ENCODE results near the gene CNIH4.
"Not testable (repeated sequence)": the region's sequence is repeated elsewhere in the genome, so short reads cannot be mapped to it uniquely, and the experiment has no call there.

Gene CNIH4

GRCh38 chr1:224356685-224357625 is at the start of gene CNIH4:
Gene CNIH4, plus strand, starts transcription at chr1:224356879. Its CDS starts 46 bp downstream, at chr1:224356925.
- peak; percentile 86 to 87 for DNase-seq

DNA sequence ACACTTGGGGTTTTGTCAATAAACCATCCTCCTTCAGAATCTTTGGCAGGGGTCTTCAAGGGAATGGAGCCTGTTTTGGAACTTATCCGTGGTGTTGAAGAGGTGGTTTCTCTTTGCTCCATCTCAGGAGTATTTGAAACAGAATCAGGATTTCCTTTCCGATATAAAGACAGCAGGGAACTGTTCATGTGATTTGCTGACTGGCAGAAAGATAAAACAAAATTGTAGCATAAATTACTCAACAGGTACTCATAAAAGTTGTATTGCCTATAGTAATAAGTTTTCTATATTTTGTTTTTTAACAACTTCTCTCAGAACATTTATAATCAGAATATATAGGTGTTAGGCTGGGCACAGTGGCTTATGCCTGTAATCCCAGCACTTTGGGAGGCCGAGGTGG is 48.6 kb upstream of the CNIH4 start:
- no peak for DNase-seq

- DNase-seq, result not testable (repeated sequence)
These were observed 45.2 kb upstream of the CNIH4 start for GRCh38 chr1:224311503-224311902.

- DNase-seq, result no peak
These were observed 44.7 kb upstream of the CNIH4 start for GRCh38 chr1:224312025-224312424.

DNA sequence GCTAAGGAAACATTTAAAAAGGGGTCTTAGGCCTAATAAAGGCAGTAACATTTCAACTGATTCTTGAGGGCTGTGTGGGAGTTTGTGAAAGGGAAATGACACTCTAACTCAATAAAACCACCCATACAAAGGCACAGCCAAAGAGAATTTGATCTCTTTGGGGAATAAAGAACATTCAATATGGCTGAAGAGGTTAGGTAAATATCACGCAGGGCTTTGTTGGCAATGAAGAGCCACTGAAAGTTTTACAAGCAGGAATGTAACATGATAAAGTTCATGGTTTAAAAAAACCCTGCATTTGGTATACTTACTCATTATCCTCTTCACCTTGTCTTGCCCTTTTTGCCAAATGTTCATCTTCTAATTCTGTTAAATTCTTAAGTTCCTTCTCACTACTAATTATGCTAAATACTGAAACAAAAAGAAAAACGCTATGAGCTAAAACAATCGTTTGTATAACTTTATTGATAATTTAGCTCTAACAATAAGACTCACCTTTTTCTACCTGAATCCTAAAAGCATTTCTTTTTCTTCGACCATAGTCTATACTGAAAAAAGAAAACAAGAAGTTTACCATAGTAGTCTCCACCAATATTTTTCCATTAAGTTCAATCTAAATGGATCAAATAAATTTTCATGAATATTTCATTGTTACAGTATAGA is 39.2 kb upstream of the CNIH4 start:
- no peak for DNase-seq

- DNase-seq, result no peak
These were observed 35.0 kb upstream of the CNIH4 start for GRCh38 chr1:224321706-224322105.

- DNase-seq, result no peak
These were observed 30.7 kb upstream of the CNIH4 start for GRCh38 chr1:224325959-224326358.

- no peak for DNase-seq
These were observed 28.0 kb upstream of the CNIH4 start for GRCh38 chr1:224328644-224329043.

DNA sequence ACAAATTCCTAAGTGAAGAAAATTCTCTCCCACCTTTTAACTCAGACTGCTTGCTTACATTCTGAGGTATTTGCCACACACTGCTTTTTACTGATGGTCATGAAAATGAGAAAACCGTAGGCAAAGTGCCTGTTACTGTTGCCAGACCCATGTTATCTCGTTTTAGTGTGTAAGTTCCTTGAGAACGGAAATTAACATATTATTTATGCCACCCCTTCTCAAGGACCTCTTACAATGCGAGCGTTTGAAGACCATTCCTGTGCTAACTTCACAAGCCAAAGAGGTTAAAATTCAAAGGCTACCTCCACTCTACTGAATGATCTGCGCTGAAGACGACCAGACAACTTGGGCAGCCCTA is 27.2 kb upstream of the CNIH4 start:
- no peak for DNase-seq

GRCh38 chr1:224329842-224330753 is 26.6 kb upstream of the CNIH4 start, which contains the start of gene NVL:
Gene NVL, minus strand, starts transcription at chr1:224330172. Its CDS starts 45 bp downstream, at chr1:224330127.
- DNase-seq, result peak; percentile 72 to 74

GRCh38 chr1:224331326-224331725 is 25.4 kb upstream of the CNIH4 start:
- no peak for DNase-seq

GRCh38 chr1:224331824-224332223 is 24.9 kb upstream of the CNIH4 start:
- DNase-seq, result no peak

DNA sequence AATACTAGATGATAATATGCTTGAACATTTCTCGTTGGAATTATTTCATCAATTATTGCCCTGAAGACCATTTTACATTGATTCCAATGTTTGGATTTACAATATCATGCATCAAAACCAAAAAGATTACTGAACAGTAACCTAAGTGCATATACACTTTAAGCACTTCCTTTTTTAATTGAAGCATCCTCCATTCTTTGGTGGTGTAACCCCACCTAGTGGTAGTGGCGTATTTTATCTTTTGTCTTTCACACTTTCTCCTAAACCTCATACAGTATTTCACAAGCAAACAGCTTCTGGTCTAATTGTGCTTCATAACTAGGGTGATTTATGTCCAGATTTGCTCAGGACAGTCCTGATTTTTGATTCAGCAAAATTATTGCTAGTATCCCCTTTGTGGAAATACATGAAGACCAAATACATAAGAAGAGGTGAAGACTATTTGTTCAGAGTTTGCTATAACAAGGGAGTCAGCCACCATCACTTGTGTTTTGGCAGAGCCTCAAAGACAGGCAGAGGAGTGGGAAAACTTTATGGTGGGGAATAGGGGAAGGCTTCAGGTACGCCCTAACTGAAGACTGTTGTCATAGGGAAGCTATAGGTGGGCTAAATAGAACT is 23.3 kb upstream of the CNIH4 start:
- no peak for DNase-seq

- DNase-seq, result no peak
These were observed 22.5 kb upstream of the CNIH4 start for GRCh38 chr1:224333939-224334786.

DNA sequence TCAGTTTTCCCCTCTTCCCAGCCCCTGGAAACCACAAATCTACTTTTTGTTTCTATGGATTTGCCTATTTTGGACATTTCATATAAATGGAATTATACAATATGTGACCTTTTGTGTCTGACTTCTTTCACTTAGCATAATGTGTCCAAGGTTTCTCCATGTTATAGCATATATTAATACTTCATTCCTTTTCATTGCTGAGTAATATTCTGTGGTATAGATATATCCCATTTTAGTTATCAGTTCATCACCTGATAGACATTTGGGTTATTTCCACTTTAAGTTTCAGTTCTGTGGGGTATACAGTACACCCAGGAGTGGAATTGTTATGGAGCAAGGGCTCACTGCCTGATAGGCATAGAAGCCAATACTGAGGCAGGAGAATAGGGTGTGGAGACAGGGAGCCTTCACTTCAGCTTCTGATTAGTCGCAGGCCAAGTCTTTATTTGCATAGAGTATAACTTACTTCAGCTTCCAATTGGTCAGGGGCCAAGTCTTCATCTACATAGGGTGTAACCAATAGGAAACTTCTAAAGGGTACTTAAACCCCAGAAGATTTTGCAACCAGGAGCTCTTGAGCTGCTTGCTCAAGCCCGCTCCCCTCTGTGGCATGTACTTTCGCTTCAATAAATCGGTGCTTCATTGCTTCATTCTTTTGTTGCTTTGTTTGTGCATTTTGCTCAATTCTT is 18.4 kb upstream of the CNIH4 start:
- DNase-seq, result no peak

DNA sequence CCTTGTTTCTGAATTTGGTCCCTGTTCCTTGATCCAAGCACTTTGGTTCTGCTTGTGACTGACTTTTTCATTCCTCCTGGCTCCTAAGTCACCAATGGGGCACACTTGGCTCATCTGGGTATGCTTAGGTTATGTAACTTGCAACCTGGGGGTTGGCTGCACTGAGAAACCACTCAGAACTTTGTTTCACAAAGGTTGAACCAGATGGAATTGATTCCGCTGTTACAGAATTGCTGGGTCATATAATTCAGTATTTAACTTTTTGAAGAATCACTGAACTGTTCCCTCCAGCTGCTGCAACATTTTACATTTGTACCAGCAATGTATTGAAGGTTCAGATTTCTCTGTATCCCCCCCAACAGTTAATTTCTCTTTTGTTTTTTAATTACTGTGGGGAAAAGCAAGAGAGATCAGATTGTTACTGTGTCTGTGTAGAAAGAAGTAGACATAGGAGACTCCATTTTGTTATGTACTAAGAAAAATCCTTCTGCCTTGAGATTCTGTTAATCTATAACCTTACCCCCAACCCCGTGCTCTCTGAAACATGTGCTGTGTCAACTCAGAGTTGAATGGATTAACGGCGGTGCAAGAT is 17.1 kb upstream of the CNIH4 start:
- no peak for DNase-seq

DNA sequence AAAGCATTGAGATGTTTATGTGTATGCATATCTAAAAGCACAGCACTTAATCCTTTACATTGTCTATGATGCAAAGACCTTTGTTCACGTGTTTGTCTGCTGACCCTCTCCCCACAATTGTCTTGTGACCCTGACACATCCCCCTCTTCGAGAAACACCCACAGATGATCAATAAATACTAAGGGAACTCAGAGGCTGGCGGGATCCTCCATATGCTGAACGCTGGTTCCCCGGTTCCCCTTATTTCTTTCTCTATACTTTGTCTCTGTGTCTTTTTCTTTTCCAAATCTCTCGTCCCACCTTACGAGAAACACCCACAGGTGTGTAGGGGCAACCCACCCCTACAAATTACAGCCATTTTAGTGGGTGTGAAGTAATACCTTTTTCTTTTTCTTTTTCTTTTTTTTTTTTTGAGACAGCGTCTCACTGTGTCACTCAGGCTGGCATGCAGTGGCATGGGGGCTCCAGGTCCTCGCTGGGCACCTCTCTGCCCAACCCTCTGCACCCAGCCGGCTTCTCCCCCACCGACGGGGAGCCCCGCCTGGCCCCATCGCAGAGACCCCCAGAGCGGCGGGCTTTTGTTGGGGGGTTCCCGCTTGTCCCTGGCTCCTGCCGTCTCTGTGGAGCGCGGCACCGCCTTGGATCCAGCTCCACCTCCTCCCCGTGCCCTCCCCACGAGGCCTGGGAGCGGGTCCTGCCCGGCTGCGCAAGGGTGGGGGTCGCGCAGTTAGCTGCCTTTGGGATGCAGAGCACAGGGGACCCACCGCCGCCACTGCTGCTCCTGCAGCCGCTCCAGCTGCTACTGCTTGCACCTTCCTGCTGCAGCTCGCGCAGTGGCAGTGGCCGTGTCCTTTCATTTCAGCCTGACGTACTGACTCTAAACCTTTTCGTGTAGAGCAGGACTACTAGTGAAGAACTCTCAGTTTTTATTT is 16.0 kb upstream of the CNIH4 start:
- DNase-seq, result peak; percentile 14 to 18

GRCh38 chr1:224343679-224344078 is 13.0 kb upstream of the CNIH4 start:
- DNase-seq, result no peak

DNA sequence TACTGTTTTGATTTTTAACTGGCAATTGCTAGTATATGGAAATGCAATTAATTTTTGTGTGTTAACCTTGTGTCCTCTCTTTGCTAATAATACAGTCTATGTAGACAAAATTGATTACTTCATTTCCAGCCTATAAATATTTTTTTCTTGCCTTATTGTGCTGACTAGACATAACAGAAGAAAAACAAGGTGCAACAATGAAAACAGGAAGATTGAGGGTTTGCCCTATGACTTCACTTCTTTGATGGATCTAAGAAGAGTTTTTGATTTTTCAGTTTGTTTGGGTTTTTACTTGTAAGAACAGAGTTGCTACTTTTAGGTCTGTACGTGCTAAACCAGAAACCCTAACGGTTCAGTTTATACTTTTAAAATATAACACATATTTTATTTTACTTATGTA is 8.5 kb upstream of the CNIH4 start:
- no peak for DNase-seq
